Adipose tissue (tissue), 3 donors: ENCODE data around the gene CTNNA2. TPM values are rescaled to one million over a fixed set of nuclear protein-coding genes. Genes with fewer than 3 reads are reported as not detected.
"Not testable (repeated sequence)": the region's sequence is repeated elsewhere in the genome, so short reads cannot be mapped to it uniquely, and the experiment has no call there.

Experiments
- H3K27ac ChIP-seq: one replicate; pipeline ENCODE4 v1.5.1; 2013; ENCODE audit warnings: low read depth, low read length
- WGBS, 3 donors: extraction: QIAGEN DNeasy Blood & Tissue Kit; methylation state at CpG; one replicate each; pipeline ENCODE4 v1.1.7; 2013; 5-methylcytosine and 5-hydroxymethylcytosine counted together
- polyA plus RNA-seq, 3 donors: library from polyadenylated mRNA; stranded (reverse); fragments of 200-250 nt; gene quantifications; one replicate each; pipeline ENCODE4 v1.2.3, GENCODE V29; 2013
- donor health status: healthy with polysubstance abuse.
- donor health status: Bipolar disorder and iron deficiency.
- donor health status: healthy.

The CTNNA2 gene
- polyA plus RNA-seq, 3 donors, result 0.07 to 0.47 TPM; not detected in 1

- WGBS, 3 donors, result 67 to 72% (median 69%) methylated on average over 6 of the region's 6 CpGs
- no peak overlapping the region for H3K27ac ChIP-seq
Measured at GRCh38 chr2:80019571-80020460, 507.0 kb downstream of the CTNNA2 start.

GRCh38 chr2:80022018-80022417 lies 509.2 kb downstream of the CTNNA2 start:
- no peak overlapping the region for H3K27ac ChIP-seq
- WGBS, 3 donors, result 75 to 88% (median 76%) methylated on average over 2 of the region's 2 CpGs

GRCh38 chr2:80026040-80026729 lies 513.3 kb downstream of the CTNNA2 start:
- no peak overlapping the region for H3K27ac ChIP-seq
- 70 to 84% (median 81%) methylated on average over 5 of the region's 5 CpGs for WGBS, 3 donors

GRCh38 chr2:80028051-80028450 lies 515.2 kb downstream of the CTNNA2 start:
- WGBS, 3 donors, result 80 to 85% (median 83%) methylated on average over 3 of the region's 3 CpGs

GRCh38 chr2:80028584-80028983 lies 515.7 kb downstream of the CTNNA2 start:
- no peak overlapping the region for H3K27ac ChIP-seq

More at GRCh38 chr2:80028051-80028450, 515.2 kb downstream of the CTNNA2 start:
- no peak overlapping the region for H3K27ac ChIP-seq

- 60 to 81% (median 81%) methylated on average over 2 of the region's 2 CpGs for WGBS, 3 donors
Measured at GRCh38 chr2:80030135-80030534, 517.3 kb downstream of the CTNNA2 start.

GRCh38 chr2:80032684-80033083 lies 519.8 kb downstream of the CTNNA2 start:
- WGBS, 3 donors, result 84 to 92% (median 92%) methylated on average over 7 of the region's 7 CpGs
- H3K27ac ChIP-seq, result not testable (repeated sequence)

More at GRCh38 chr2:80030135-80030534, 517.3 kb downstream of the CTNNA2 start:
- H3K27ac ChIP-seq, result no peak overlapping the region

- WGBS, 3 donors, result 66 to 80% (median 79%) methylated on average over 5 of the region's 5 CpGs
Measured at GRCh38 chr2:80035749-80036285, 523.0 kb downstream of the CTNNA2 start.

GRCh38 chr2:80037310-80037709 lies 524.5 kb downstream of the CTNNA2 start:
- H3K27ac ChIP-seq, result no peak overlapping the region
- 71 to 90% (median 84%) methylated on average over 4 of the region's 4 CpGs for WGBS, 3 donors

More at GRCh38 chr2:80035749-80036285, 523.0 kb downstream of the CTNNA2 start:
- no peak overlapping the region for H3K27ac ChIP-seq

- 86 to 93% (median 91%) methylated on average over 2 of the region's 2 CpGs for WGBS, 3 donors
- no peak overlapping the region for H3K27ac ChIP-seq
Measured at GRCh38 chr2:80040226-80040625, 527.4 kb downstream of the CTNNA2 start.

- no peak overlapping the region for H3K27ac ChIP-seq
- WGBS, 3 donors, result 83 to 90% (median 87%) methylated on average over 2 of the region's 2 CpGs
Measured at GRCh38 chr2:80042635-80043034, 529.8 kb downstream of the CTNNA2 start.

- WGBS, 3 donors, result 57 to 75% (median 70%) methylated on average over 2 of the region's 2 CpGs
Measured at GRCh38 chr2:80048296-80048695, 535.4 kb downstream of the CTNNA2 start.

GRCh38 chr2:80050246-80050645 lies 537.4 kb downstream of the CTNNA2 start:
- WGBS, 3 donors, result 34 to 61% (median 48%) methylated on average over 6 of the region's 6 CpGs

More at GRCh38 chr2:80048296-80048695, 535.4 kb downstream of the CTNNA2 start:
- H3K27ac ChIP-seq, result no peak overlapping the region

GRCh38 chr2:80053522-80054345 lies 540.9 kb downstream of the CTNNA2 start:
- 28 to 48% (median 43%) methylated on average over 8 of the region's 8 CpGs for WGBS, 3 donors
- H3K27ac ChIP-seq, result no peak overlapping the region

More at GRCh38 chr2:80050246-80050645, 537.4 kb downstream of the CTNNA2 start:
- no peak overlapping the region for H3K27ac ChIP-seq

- no peak overlapping the region for H3K27ac ChIP-seq
- 59 to 78% (median 66%) methylated on average over 2 of the region's 2 CpGs for WGBS, 3 donors
Measured at GRCh38 chr2:80054346-80054675, 541.5 kb downstream of the CTNNA2 start.

- no peak overlapping the region for H3K27ac ChIP-seq
- WGBS, 3 donors, result 85 to 95% (median 89%) methylated on average over 1 of the region's 1 CpG
Measured at GRCh38 chr2:80057956-80058355, 545.1 kb downstream of the CTNNA2 start.

GRCh38 chr2:80058562-80058961 lies 545.7 kb downstream of the CTNNA2 start:
- WGBS, 3 donors, result 77 to 85% (median 79%) methylated on average over 4 of the region's 4 CpGs
- no peak overlapping the region for H3K27ac ChIP-seq

GRCh38 chr2:80059447-80059846 lies 546.6 kb downstream of the CTNNA2 start:
- WGBS, 3 donors, result 58 to 90% (median 78%) methylated on average over 5 of the region's 5 CpGs
- H3K27ac ChIP-seq, result no peak overlapping the region
